OCI-M2 (cell line): Measurements from ENCODE around the gene NPR2.
A peak's percentile ranks its signal among the peaks of the same experiment; 100 is the strongest.

Source experiments
- DNase-seq: peaks from one replicate; lab custom pipeline; 2025; ENCODE audit not compliant: unreplicated experiment; lab: John Stamatoyannopoulos, UW

NPR2 gene

DNA sequence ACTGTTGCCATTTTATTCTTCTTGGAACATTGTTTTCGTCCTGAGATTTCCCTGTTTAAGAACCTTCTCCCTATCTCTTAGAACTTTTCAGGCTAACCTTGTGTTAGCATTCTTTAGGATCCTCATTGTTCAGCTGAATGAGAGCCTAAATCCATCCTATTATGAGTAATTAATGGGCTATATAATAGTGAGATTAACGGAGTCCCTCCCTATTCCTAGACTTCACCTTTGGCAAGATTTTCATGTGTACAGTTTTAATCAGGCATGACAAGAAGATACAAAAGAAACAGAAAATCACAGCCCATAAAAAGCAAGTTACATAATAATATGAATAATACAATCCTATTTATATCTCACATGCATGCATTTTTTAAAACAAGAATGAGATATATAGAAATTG, 28.2 kb upstream of the NPR2 start:
- no peak for DNase-seq

DNA sequence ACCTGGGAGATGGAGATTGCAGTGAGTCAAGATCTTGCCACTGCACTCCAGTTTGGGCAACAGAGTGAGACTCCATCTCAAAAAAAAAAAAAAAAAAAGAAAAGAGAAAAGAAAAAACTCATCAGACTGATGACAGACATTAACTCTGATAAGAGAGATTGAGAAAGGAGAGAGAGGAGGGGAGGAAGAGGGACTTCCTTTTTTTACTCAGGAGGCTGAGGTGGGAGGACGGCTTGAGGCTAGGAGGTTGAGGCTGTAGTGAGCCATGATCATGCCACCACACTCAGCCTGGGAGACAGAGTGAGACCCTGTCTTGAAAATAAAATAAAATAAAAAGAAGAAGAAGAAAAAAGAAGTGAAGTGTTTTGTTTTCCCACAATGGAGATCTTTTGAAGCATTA, 27.6 kb upstream of the NPR2 start:
- no peak for DNase-seq

DNA sequence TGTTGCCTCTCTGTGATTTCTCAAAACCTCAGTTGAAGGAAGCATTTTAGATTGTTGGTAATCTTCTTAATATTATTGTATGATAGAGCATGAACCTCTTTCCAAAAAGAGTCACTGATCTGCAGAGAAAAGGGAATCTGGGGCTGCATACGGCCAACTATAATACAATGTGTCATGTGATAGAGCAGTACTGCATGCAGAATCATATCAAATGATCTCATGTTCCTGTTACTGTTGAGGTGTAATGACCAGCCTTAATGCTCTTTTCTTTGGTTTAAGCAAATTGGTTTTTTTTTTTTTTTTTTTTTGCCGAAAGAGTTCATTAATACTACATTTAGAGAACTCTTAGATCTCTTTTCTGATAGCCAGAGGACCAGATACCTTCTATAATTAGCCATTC, 24.4 kb upstream of the NPR2 start:
- DNase-seq = no peak

DNA sequence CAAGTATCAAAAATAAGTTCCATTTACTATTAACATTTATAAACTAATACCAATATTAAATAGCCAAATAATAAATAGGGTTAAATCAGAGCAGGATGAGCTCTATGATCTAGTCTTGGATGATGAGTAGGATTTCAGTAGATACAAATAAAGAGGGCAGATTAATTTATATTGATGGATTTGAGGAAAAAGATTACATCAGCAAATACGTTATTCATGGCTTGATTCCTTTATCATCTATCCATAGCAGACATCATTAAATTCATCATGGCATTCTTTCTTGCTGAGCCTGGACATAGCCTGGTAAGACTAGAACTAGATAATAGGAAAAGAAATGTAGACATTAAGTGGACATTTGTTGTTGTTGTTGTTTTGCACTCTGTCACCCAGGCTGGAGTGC, 23.9 kb upstream of the NPR2 start:
- no peak for DNase-seq

DNA sequence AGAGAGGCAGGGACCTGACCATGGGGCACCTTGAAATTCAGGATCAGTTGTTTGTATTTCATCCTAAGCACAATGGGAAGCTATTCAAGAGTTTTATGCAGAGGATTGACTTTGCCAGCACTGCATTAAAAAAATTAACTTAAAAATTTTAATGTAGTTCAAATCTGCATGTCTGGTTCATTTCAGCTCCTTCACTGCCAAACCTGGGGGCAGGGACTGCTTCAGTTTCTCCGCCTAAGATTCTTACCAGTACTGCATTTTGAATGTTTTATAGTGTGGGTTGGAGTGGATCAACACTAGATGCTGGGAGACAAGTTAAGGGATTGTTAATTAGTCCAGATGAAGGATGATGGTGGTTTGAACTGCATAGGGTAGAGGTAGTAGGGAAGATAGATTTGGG, 21.6 kb upstream of the NPR2 start:
- DNase-seq = no peak

DNA sequence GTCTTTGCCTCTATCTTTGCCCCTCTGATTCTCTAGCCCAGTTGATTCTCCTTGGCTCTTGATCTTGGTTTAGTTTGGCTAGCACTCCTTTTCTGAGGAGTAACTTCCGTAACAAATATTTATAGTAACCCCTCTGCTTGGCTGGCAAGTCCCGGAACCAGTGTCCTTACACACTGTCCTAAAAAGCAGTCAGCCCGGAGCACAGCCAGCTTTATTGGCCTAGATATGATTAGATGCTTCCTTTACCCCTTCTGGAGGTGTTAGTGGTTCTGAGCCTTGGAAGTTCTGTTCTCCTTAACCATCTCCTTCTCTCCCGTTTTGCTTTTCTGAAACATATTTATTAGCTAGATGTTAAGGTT, 20.3 kb upstream of the NPR2 start:
- DNase-seq = no peak

DNA sequence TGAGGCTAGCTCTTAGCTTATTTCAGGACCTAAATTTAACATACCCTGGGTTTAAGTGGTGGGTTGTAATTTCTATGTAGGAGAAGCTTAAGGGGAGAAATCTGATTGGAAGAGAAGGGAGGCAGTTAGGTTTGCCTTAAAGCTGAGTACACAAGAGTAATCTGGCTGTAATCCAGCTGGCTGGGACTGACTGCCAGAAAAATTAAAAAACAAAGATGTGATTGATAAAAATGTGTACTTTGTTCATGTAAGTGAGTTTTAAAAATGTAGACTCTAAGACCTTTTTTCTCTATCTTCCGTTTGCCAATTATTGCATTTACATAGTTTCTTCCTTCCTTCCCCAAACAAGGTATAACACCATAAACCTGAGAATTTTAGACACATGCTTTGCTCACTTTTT, 19.9 kb upstream of the NPR2 start:
- no peak for DNase-seq

DNA sequence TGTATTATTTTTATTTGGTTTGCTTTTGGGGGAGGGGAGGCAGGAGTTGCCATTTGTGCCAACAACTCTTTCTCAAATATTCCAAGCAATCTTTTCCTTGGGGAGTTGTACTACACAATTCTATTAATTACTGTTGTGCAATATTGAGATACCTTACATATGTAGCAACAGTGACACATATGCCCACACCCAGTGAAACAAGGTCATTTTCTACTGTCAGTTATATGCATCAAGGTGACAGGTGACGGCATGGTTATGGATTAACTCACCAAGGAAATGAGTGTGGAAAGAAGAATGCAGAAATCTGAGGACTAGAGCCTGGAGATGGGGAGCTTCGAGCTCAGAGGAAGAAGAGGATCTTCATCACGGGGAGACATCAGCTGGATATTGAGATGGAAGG, 19.4 kb upstream of the NPR2 start:
- DNase-seq = no peak

DNA sequence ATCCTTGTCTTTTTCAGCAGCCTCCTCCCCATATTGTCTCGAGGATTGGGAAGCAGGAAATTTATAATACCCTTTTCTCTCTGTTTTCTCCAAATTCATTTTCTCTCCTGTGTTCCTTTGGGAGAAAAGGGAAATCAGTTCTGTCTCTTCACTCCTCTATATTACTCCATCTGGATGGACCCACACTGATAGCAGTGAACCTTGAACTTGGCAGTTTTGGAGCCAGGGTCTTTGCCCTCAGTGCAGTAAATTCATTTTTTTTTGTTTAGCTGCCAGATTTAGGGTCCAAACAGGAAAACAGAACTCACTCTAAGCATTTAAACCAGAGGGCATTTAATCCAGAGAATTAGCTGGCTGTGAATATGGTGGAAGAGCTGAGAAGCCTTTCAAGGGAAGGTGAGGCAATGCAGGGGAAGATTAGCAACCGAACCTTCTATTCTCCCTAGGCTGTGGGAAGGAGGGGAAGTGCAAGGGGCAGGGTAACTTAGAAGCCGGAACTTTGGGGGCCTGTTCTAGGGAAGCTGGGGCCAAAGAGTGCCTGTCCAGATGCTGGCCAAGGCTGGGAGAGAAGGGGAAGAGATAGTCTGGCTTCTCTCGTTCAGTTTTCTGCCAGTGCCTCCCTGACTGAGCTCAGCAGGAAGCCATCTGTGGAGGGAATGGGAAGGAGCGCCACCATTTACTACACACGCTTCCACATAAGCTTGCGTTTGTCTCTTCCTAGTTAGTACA, 16.3 kb upstream of the NPR2 start:
- no peak for DNase-seq

DNA sequence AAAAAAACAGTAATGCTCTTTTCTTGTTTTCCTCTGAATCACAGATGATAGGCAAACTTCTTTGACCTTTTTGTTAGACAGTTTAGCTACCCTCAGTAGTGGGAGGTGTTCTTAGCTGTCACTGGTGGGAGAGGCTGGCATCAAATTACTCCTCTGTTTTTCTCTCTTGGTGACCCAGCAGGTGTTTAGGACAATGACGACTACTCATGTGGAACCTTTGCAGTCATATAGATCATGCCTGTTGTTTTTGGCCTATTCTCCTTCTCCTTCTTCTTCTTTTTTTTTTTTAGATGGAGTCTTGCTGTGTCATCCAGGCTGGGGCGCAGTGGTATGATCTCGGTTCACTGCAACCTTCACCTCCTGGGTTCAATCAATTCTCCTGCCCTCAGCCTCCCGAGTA, 15.4 kb upstream of the NPR2 start:
- DNase-seq = no peak

DNA sequence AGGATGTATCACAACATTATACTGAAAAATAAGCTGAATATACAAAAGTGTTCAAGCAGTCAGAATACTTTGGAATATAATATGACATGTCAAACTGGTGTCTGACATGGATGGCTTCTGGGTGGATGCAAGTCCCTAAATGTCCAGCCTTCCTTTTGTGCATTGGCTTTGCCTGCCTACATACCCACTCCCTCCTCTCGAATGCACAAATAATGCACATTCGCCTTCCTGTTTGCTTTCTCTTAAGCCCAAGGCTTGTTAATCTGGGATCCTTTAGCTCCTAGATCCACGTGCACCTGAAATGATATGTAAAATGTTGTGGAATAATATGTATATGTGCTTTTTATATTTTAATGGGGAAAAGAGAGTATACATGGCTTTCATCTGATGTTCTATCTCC, 12.9 kb upstream of the NPR2 start:
- no peak for DNase-seq

DNA sequence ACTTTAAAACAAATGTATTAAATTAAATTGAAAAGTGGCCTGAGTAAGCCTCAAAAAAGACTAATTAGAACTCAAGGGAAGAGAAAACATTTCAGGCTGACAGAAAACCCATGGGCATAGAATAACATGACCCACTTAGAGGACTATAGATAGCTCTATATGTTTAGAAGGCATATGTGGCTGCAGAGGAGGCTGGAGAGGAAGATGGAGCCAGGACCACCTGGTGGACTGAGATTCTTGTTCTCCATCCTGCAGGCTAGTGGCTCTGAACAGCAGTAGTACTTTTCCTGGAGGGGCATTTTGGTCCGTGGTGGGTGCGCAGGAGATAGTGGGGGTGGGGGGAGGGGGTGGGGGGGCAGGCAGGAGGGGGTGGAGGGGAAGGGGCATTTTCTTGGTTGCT, 10.3 kb upstream of the NPR2 start:
- no peak for DNase-seq

DNA sequence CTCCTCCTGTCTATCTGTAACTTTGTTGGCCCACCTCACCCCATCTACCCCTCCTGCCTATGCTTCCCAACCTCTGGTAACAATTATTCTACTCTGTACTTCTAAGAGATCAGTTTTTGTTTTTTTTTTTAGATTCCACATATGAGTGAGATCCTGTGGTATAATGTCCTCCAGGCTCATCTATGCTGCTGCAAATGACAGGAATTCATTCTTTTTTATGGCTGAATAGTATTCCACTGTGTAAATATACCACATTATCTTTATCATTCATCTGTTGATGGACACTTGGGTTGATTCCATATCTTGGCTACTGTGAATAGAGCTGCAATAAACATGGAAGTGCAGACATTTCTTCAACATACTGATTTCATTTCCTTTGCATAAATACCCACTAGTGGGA, 8.0 kb upstream of the NPR2 start:
- DNase-seq = no peak

DNA sequence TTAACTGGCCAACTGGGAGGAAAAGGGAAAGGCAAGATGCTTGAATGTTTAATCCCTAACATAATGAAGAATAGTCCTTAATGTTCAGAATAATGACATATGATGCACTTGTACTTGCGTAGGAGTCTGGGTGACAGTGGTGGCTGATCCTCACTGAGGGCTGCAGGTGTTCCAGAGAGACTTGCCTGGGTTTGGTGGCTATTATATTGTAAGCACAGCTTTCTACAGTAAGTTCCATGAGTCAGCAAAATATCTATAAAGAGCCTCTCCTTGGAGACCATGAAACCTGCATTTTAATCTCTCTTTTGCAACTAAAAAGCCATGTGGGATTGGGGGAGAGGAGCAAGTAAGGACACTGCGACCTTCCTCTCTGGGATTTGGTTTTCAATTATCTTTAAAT, 1.9 kb upstream of the NPR2 start:
- DNase-seq = no peak

DNA sequence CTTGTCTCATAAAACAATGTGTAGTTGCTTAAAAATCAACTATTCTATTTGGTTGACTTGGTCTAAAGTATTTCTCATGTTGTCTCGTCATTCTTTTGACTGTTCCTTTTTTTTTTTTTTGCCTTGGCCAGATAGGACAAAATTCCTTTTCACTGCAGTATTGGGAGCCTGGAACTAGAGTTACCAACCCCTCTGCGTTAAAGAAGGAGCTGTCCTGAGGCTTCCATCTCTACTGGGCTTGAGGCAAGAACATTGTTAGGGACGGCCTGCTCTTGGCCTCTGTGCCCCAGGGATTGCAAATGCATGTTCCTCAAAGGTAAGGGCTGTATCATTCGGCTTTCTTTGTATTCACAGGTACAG, 1.4 kb upstream of the NPR2 start:
- DNase-seq = peak; percentile 25

DNA sequence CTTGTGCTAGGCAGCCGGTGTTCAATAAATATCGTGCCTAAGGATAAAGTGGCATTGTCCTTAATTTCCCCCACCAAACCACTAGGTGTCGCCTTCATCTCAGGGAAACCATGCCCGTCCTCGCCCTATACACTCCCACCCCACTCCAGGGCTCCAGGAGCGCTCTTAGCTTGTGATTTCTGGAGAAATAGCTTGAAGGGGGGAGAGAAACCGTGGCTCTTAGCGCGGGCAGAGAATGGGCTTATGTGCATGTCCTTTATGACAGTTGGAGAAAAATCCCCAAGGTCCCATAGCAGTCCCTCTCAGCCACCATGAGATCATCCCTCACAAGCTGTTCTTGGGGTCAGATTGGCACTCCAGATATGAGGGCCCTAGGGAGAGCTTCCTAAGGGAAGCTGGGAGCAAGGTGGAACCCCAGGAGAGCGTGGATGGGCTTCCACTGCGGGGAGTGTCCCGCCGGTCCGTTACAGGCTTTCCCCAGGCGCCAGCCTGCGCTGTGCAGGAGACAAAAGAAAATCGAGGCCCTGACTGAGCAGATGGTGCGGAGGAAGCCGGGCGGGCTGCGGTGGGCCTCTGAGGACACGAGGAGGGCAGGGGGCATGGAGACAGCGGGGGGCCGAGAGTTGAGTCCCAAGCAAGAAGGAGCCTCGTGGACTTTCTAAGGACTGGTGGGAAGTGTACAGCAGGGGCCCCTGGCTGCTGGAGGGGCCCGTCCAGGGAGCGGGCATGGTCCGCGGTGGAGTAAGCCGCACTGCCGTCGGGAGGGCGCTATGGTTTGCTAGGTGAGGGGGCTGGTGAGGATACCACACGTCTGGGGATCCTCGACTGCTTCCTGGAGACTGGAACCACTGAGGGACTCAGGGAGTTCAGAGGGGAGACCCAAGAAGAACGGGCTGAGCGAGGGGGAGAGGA, 750 bp upstream of the NPR2 start:
- DNase-seq = no peak

DNA sequence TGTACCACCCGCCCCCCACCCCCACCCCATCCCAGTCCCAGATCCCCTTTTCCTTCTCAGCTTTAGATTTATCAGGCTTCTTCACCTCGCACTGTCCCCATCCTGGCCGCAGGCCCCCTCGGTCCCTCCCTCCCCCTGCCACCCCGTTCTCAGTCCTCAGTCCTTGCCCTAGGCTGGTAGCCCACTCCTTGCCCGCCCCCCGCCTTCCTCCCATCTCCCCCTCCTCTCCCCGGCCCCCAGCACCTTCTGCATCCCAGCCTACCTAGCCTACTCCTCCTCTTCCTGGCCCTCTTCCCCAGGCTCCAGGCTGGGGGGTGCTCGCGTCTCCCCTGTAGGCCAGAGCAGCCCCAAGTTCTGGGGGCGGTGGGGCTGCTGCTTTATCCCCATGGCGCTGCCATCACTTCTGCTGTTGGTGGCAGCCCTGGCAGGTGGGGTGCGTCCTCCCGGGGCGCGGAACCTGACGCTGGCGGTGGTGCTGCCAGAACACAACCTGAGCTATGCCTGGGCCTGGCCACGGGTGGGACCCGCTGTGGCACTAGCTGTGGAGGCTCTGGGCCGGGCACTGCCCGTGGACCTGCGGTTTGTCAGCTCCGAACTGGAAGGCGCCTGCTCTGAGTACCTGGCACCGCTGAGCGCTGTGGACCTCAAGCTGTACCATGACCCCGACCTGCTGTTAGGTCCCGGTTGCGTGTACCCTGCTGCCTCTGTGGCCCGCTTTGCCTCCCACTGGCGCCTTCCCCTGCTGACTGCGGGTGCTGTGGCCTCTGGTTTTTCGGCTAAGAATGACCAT, 828 bp downstream of the NPR2 start:
- DNase-seq = no peak

DNA sequence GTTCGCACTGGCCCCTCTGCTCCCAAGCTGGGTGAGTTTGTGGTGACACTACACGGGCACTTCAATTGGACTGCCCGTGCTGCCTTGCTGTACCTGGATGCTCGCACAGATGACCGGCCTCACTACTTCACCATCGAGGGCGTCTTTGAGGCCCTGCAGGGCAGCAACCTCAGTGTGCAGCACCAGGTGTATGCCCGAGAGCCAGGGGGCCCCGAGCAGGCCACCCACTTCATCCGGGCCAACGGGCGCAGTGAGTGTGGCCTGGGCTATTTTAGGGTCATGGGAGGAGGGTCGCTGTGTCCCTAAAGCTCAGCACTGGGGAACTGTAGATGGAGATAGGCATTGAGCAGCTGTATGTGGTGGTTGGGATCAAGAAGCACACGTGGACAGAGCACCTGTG, 1.4 kb downstream of the NPR2 start:
- DNase-seq = no peak

DNA sequence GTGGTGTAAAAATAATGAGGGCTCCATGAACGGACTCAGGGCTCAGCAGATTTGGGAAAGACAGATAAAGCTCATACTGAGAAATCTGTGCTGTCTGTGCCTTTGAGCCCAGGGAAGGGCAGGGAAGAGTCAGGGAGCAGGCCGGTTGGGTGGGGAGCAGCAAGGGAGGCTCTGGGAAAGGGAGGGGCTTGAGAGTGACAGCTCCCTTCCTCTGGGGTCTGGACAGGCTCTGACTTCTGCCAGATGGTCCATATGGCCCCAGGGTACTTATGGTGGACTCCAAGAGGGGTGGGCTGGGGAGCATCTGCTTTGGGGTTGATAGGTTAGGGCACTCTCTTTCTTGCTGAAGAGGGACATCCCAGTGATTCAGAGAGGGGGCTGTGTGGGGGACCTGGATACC, 2.1 kb downstream of the NPR2 start:
- no peak for DNase-seq

DNA sequence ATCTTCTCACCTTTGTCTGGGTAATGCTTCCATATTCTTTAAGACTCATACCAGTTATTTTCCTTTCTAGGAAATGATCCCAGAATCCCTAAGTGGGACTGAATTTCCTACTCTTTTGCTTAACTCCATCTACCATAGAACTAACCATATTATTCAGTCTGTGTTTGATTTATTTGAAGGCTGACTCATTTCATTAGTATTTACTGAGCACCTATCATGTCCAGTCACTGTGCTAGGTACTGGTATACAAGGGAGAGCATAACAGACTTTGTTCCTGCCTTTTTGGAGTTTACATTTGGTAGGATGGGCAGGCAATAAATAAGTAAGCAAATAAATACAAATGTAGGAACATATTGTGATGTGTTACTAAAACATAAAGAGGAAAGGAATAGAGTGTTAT, 4.3 kb downstream of the NPR2 start:
- DNase-seq = no peak

DNA sequence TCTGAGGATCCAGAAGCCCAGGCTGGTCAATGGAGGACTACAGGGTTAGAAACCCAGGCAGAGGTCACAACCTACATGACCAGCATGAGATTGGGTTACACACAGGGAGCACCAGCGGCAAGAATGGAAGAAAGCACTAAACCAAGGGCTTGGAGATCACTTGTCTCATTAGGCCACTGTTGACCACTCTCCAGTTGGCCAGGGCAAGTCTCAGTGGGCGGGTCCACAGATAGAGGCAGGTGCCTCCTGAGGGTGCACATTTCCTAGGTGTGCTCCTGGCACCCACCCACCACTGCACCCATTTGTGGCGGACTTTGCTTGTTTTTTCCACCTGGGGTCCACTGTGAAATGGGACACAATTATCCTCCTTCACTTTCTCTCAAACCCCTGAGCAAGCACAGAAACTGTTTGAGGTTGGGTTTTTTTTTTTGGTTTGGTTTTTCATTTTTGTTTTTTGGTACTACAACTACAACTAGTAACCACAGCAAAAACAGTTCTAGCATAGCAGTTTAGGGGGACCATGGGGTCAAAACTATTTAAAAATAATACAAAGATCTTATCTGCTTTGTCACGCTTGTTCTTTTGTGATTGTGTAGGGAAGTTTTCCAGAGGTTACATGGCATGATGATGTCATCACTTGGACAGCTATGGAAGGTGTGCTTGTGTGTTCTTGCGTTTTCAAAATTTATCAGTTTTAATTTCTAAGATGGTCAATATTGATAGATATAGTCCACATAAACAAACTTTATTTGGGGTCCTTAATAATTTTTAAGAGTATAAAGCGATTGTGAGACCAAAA, 6.1 kb downstream of the NPR2 start:
- no peak for DNase-seq
